Natural killer cell (primary cell): ENCODE results near the gene SEMA4C. TPM values are rescaled to one million over a fixed set of nuclear protein-coding genes. Genes with fewer than 3 reads are reported as not detected.
A peak's percentile ranks its signal among the peaks of the same experiment; 100 is the strongest.

Experiments used
- ATAC-seq, 3 donors: fragments of 150-1000 bp in 2 of 3; fragments of 200-7000 bp in 1 of 3; cut with Tn5 transposase; 1 replicate in 1 of 3; 2 replicates in 2 of 3; pipeline ENCODE4 v1.10.0; 2021; ENCODE audit warnings: mild to moderate bottlenecking in 2 of 3, moderate library complexity in 2 of 3
- DNase-seq, 2 donors: peaks; one replicate each; pipeline versions ENCODE4 v3.0.0 to v3.0.0-alpha.2; 2013 to 2021; ENCODE audit warnings: mixed read lengths in 1 of 2
- H3K27ac ChIP-seq: one replicate; pipeline ENCODE4 v1.5.1; 2013; ENCODE audit warnings: mild to moderate bottlenecking, low read length
- H3K27me3 ChIP-seq: one replicate; pipeline ENCODE4 v1.6.1; 2013; ENCODE audit warnings: low read length; ENCODE audit not compliant: control insufficient read depth, insufficient read depth
- H3K36me3 ChIP-seq: one replicate; pipeline ENCODE4 v1.6.1; 2013; ENCODE audit warnings: low read length; ENCODE audit not compliant: control insufficient read depth, insufficient read depth
- H3K4me1 ChIP-seq: one replicate; pipeline ENCODE4 v1.6.1; 2013; ENCODE audit warnings: low read length; ENCODE audit not compliant: control insufficient read depth, insufficient read depth
- H3K4me3 ChIP-seq: one replicate; pipeline ENCODE4 v1.5.1; 2013; ENCODE audit warnings: low read length
- H3K9me3 ChIP-seq: one replicate; pipeline ENCODE4 v1.6.1; 2013; ENCODE audit warnings: low read length; ENCODE audit not compliant: control insufficient read depth, insufficient read depth
- H3K27ac Mint-ChIP-seq, 2 donors: one replicate each; pipeline ENCODE4 v1.8.0; 2022; ENCODE audit warnings: mild to moderate bottlenecking in 2 of 2, mixed read lengths in 2 of 2, moderate library complexity in 1 of 2
- H3K27me3 Mint-ChIP-seq, 2 donors: one replicate each; pipeline ENCODE4 v1.8.0; 2022; ENCODE audit warnings: low read depth in 2 of 2, mixed read lengths in 2 of 2
- H3K36me3 Mint-ChIP-seq: one replicate; pipeline ENCODE4 v1.8.0; 2022; ENCODE audit warnings: mixed read lengths
- H3K4me1 Mint-ChIP-seq, 2 donors: one replicate each; pipeline ENCODE4 v1.8.0; 2022; ENCODE audit warnings: mixed read lengths in 2 of 2
- H3K4me3 Mint-ChIP-seq: one replicate; pipeline ENCODE4 v1.8.0; 2022; ENCODE audit warnings: mild to moderate bottlenecking, moderate library complexity, mixed read lengths
- H3K9me3 Mint-ChIP-seq, 2 donors: one replicate each; pipeline ENCODE4 v1.8.0; 2022; ENCODE audit warnings: mixed read lengths in 2 of 2
- CTCF ChIP-seq: fragments of 200-600 bp; IDR thresholded peaks from one replicate; pipeline ENCODE4 v1.8.0; 2022; ENCODE audit warnings: antibody characterized with exemption
- WGBS: methylation state at CpG from one replicate; pipeline ENCODE4 v1.1.7; 2013; ENCODE audit warnings: missing lambda C conversion rate; ENCODE audit not compliant: insufficient coverage; 5-methylcytosine and 5-hydroxymethylcytosine counted together
- intact Hi-C: fragments of 100-400 bp; cut with micrococcal nuclease; formaldehyde crosslinking; loops from one replicate; pipeline ENCODE4 v1.14.2; 2022
- total RNA-seq, 4 donors: library from RNA; stranded (reverse); fragments of 120-200 nt in 1 of 4; gene quantifications; one replicate each; pipeline versions ENCODE4 v1.2.3 to v1.2.4, GENCODE V29; 2013 to 2022

SEMA4C gene
- total RNA-seq, 3 donors from 2014 or later (not counting 1 experiment from before 2014, with no cell fraction given), result 51.8 to 78.1 (median 65.8) TPM

- Histone ChIP-seq H3K4me3 (peak overlapping the region; percentile 31), H3K36me3 (peaks cover 7% of the 10 kb centered on the region), H3K4me1 (peaks cover 60% of the 10 kb centered on the region), H3K9me3 (no peaks in the 10 kb centered on the region), H3K27ac (peak overlapping the region; percentile 72), H3K27me3 (no peaks in the 10 kb centered on the region)
- Mint-ChIP-seq H3K4me3 (peak overlapping the region; percentile 93), H3K27ac (peak overlapping the region; percentile 89 to 90), H3K4me1 (peaks cover 34 to 47% of the 10 kb centered on the region in 2 donors), H3K36me3 (no peaks in the 10 kb centered on the region), H3K27me3 (no peaks in the 10 kb centered on the region), H3K9me3 (no peaks in the 10 kb centered on the region)
- no peak for TF ChIP-seq CTCF
- ATAC-seq (peak; percentile 51 to 68 (median 58)), DNase-seq (peak; percentile 76 to 87)
- 4% methylated on average over 13 of the region's 13 CpGs for WGBS
- intact Hi-C loops, result loop anchor here (1.0 kb wide), 2 partner anchors 12 to 54 kb away; partner anchors contain the start of genes ANKRD39 and CNNM3
Observed at GRCh38 chr2:96870626-96871255, 861 bp upstream of the SEMA4C start.

DNA sequence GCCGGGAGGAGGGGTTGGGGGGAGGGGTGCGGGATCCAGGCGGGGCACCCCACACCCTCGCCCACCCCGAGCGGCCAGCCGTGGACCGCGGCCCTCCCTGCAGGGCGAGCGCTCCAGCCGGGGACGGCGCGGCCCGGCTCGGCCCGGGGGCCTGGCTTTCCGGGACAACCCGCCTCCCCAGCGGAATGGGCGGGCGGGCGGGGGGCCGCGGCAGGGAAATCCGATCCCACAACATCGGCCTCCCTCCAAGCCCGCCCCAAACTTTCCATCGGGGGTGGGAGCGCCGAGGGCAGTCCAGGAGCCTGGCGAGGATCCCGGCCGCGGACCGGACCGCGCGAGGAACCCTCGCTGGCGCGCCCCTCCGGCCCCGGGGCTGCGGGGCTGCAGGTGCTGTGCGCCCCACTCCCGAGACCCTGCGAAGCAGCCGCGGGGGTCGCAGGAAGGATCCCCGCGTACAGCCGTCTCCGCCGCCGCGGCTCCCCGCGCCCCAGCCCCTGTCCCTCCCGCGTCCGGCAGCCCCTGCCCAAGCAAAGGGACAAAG, 529 bp downstream of the SEMA4C start:
- Histone ChIP-seq H3K36me3 (peaks cover 21% of the 10 kb centered on the region), H3K27ac (no peak overlapping the region), H3K4me3 (peak overlapping the region; percentile 82), H3K4me1 (peaks cover 63% of the 10 kb centered on the region), H3K9me3 (no peaks in the 10 kb centered on the region), H3K27me3 (no peaks in the 10 kb centered on the region)
- Mint-ChIP-seq H3K27ac (peak overlapping the region in 1 of 2 donors; percentile 90), H3K4me3 (peak overlapping the region; percentile 93), H3K9me3 (no peaks in the 10 kb centered on the region), H3K4me1 (peaks cover 37 to 41% of the 10 kb centered on the region in 2 donors), H3K27me3 (no peaks in the 10 kb centered on the region), H3K36me3 (no peaks in the 10 kb centered on the region)
- TF ChIP-seq CTCF, result peak; percentile 37
- DNase-seq (no peak), ATAC-seq (no peak)
- under 1% methylated on average over 64 of the region's 64 CpGs for WGBS
- intact Hi-C loops, result no loop called here

DNA sequence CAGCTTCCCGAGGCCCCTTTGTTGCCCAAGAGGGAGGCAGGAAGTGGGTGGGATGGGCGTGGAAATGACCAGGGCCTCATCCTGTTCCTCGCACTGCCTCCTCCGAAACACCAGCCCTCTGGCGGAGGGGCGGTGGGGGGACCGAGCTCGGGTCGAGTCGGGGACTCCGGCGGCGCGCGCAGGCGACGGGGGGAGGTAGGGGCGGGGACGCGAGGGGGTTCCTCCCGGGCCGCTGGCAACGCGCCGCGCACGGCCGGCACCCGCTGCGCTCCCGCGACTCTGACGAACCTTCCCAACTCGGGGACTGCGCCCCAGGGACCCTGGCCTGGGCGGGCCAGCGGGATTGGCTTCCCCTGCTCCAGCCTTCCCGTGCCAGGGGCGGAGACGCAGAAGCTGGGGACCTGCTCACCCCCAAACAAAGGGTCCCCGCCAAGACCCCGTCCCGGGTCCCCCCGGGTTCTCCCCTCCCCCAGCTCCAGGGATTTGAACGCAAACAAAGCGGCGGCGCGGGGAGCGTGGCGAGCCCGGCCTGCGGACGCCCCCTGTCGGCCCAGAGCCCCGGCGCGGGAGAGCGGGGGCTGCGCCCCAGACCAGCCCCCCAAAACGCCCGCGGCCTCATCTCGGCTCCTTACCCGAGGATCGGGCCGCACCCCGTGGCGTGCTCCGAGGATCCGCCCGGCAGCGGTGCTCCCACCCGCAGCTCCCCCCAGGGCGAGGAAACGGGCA, 1.2 kb downstream of the SEMA4C start:
- Histone ChIP-seq H3K4me1 (peaks cover 64% of the 10 kb centered on the region), H3K27ac (peak overlapping the region; percentile 75), H3K36me3 (peaks cover 27% of the 10 kb centered on the region), H3K4me3 (peak overlapping the region; percentile 82), H3K27me3 (no peaks in the 10 kb centered on the region), H3K9me3 (no peaks in the 10 kb centered on the region)
- ATAC-seq (peak; percentile 34 to 67 (median 44)), DNase-seq (peak; percentile 58 to 74)
- Mint-ChIP-seq H3K27me3 (no peaks in the 10 kb centered on the region), H3K27ac (peak overlapping the region; percentile 85 to 87), H3K4me3 (peak overlapping the region; percentile 90), H3K4me1 (peaks cover 37 to 41% of the 10 kb centered on the region in 2 donors), H3K36me3 (no peaks in the 10 kb centered on the region), H3K9me3 (no peaks in the 10 kb centered on the region)
- whole genome bisulfite sequencing, result under 1% methylated on average over 76 of the region's 76 CpGs
- peak; percentile 75 for TF ChIP-seq CTCF
- intact Hi-C loops, result no loop called here
